Testis (tissue), 2 donors: Measurements from ENCODE around the gene RSBN1L.

ENCODE experiments used
- CTCF ChIP-seq, 3 experiments: fragments of 450-650 bp in 2 of 3; fragments of 200-600 bp in 1 of 3; sonication (generic) in 1 of 3; IDR thresholded peaks; one replicate each; pipeline ENCODE4 v1.5.1; 2016 to 2019; ENCODE audit warnings: antibody characterized with exemption in 3 of 3, mild to moderate bottlenecking in 2 of 3, moderate library complexity in 1 of 3
- POLR2A ChIP-seq: fragments of 450-650 bp; IDR thresholded peaks from one replicate; pipeline ENCODE4 v1.6.1; 2017; ENCODE audit warnings: antibody characterized with exemption, mild to moderate bottlenecking, moderate library complexity

DNA sequence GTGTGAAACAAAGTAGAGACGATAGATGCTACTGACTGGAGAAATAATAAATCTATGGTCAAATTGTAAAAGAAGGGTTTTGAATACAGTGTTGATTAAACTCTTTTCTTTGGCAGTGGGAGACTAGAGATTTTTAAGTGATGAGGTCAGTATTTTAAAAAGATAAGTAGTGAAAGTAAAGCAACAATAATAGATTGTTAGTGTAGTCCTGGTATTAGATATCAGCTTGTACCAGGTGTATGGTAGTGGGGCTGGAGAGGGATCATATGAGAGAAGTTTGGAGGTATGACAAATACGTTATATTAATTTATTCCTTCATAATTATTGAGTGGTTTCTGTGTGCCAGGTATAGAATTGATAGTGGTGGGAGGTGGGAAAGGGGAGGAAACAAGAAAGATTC lies 127.5 kb downstream of the RSBN1L start:
- TF ChIP-seq CTCF (IDR thresholded peaks at IDR 0.05) = no peak
- TF ChIP-seq POLR2A = no peak
